Embryonic facial prominence (tissue), 1 donor: ENCODE data around the gene AFDN.
"Not testable (repeated sequence)": the region's sequence is repeated elsewhere in the genome, so short reads cannot be mapped to it uniquely, and the experiment has no call there.

Source experiments
- DNase-seq: peaks from one replicate; pipeline ENCODE4 v3.0.0-alpha.2; 2016; ENCODE audit errors: extremely low spot score

Gene AFDN

DNA sequence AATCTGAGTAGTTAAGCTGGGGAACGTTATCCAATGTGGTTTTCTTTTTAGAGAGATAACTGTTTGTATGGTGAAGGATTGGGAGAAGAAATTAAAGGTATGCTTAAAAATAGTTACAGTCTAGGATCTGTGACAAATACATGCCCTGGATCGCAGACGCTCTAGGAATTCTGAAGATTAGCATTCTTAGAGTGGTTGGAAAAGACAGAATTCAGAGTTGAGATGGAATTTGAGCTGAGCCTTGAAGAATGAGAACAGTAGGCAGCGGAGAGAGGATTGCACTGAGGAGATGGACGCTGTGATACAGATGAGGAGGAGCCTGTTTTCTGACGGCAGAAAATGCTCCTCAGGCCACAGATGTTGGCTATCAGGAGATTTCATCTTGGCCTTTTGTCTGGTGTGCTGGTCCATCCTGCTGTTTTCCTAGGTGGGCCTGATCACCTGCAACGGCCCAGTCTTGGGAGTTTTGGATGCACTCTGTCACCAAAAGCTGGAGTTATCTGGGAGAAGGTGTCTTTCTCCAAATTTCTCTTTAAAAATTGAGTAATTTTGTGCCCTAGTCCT, 122.5 kb downstream of the AFDN start:
- no peak for DNase-seq

DNA sequence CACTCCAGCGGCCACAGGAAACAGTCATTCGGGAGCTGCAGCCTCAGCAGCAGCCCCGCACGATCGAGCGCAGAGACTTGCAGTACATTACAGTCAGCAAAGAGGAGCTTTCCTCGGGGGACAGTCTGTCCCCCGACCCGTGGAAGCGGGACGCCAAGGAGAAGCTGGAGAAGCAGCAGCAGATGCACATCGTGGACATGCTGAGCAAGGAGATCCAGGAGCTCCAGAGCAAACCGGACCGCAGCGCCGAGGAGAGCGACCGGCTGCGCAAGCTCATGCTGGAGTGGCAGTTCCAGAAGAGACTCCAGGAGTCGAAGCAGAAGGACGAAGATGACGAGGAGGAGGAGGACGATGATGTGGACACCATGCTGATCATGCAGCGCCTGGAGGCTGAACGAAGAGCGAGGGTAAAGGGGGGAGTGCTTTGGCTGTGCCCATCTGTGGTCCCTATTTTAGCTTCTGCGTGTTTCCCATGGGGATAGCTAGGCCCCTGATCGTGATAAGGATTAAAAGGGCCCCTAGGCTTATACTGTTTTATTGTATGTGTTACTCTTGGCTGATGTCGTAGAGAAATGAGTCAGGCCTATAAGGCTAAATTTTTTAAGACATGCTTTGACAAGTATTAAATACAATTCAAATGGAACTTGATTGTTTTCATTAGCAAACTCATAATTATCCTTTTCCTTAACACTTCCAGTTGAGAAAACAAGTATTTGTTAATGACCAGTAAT, 125.2 kb downstream of the AFDN start:
- DNase-seq: no peak

- DNase-seq: no peak
Observed at GRCh38 chr6:167952512-167952859, 125.8 kb downstream of the AFDN start.

DNA sequence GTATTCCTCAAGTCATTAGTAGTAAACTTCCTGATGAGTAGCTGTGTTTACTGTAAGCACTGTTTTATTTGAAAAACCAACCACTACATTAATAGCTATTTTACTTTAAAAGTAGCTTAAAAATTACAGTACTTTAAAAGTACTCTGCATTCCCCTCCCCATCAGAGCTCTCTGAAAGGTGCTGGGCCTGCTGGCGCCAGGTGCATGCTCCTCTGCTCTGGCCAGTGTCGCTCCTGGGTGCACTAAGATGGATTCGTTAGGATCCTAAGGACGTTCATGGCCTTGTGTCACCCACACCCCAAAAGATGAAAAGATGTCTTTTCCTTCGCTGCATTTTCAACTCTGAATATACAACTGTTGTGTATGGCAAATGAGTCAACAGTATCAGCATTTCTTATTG, 126.8 kb downstream of the AFDN start:
- no peak for DNase-seq

- DNase-seq: no peak
Observed at GRCh38 chr6:167954151-167954550, 127.4 kb downstream of the AFDN start.

- no peak for DNase-seq
Observed at GRCh38 chr6:167956491-167956890, 129.8 kb downstream of the AFDN start.

DNA sequence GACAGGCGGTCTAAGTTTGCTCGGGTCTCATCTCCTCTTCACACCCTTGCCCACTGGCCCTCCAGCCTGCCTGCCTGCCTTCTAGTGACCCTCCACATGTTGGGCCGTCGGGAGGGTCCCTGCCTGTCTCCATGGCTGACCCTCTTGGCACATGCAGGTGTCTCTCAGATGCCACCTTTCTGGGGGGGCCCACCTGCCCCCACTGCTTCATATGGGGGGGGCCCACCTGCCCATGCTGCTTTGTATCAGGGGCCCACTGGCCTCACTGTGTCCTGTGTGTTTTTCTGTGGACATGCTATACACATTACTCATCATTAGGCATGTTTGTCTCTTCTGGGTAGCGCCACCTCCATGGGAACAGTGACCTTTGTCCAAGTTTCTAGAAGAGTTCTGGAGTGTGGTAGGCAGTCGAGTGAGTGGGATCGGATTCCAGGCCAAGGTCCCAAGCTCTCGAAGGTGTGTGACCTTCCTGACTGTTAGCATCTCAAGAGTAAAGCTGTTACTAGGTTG, 130.3 kb downstream of the AFDN start:
- DNase-seq: no peak

DNA sequence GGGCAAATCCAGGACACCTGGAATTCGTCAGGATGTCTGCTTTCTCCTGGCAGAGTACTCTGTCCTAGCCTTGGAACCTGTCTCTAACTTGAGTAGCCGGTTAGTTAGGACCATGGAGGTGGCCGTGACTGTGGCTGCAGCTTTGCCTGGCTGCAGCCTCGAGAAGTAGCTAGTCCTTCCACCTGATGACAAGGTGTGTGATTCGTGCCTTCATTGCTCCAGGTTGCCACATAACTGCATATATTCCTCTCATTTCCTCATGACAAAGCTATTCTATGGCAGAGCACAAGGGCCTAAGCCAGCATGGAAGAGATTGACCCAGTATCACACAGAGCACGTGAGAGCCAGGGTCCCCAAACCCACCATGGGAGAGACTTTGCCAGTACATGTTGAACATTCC, 130.9 kb downstream of the AFDN start:
- no peak for DNase-seq

DNA sequence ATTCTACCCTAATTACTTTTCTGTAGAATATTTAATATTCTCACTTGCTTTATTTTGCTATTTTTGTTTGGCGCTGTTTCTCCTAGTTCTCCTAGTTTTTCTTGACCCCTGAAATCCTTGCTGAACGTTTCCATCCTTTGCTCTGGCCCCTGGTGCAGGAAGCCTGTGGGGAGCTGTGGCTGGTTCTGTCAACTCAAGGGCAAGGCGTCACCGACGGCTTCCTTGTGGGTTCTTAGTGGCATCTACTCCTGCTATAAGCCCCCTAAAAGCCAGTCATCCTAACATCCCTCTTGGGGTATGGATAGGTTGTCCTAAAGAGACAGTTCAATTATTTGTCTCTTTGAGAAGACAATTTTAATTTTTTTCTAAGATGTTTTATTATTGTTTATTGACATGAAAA, 133.9 kb downstream of the AFDN start:
- no peak for DNase-seq

DNA sequence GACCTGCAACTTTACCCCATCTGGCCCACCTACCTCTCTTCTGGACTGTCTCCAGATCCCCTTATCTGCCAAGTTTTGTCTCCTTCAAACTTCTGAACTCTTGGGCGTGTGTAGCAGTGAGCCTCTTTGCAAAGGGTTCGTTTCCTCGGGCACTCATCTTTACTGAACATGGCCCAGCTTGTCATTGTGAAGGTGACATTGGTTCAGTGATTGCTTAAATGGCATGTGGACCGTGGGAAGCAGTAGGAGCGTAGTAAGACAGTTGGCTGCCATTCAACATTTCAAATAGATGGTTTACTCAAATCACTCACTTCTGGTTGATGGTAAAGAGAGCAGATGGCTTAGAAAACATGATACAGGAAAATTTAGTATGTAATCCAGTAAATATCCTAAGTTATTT, 136.0 kb downstream of the AFDN start:
- no peak for DNase-seq

DNA sequence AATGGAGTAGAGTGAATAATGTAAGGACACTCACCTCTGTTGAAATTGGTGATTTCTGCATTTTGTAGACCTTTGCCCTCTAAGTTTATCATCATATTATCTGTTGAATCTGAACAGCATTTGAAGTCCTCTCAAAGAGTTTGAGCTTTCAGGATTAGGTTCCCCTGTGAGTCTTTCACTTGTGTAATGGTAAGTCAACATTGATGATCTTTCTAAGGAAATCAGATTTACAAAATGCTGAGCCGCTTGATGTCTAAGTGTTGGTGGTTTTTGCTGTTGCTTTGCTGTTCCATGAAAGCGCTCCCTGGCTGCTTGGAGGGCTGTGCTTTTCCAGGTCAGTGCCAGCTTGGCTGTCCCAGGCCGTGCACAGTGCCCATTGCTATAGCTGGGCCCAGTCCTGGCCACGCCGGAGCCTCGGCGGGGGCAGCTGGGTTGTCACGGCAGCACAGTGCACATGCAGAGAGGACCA, 136.9 kb downstream of the AFDN start:
- DNase-seq: no peak

GRCh38 chr6:167965592-167966539, 139.2 kb downstream of the AFDN start:
- no peak for DNase-seq

GRCh38 chr6:167966540-167966905, 139.8 kb downstream of the AFDN start:
- DNase-seq: no peak

DNA sequence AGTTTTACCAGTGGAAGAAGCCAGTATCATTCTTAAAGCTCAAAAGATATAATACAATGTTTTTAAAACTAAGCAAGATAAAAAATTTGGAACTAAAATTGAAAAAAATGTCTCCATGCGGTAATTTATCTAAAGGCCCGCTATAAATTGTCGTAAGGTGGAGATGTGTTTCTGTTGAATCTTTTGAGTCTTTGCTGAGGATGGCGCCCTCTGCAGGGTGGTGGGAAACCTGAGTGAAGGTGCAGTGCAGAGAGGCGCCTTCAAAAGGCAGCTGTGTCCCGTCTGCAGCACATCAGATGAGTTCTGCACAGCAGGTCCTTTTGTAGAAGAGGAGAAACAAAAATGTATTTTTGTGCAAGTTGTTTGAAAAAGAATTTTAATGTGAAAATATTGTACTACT, 141.4 kb downstream of the AFDN start:
- DNase-seq: no peak

GRCh38 chr6:167970230-167970629, 143.5 kb downstream of the AFDN start:
- no peak for DNase-seq

DNA sequence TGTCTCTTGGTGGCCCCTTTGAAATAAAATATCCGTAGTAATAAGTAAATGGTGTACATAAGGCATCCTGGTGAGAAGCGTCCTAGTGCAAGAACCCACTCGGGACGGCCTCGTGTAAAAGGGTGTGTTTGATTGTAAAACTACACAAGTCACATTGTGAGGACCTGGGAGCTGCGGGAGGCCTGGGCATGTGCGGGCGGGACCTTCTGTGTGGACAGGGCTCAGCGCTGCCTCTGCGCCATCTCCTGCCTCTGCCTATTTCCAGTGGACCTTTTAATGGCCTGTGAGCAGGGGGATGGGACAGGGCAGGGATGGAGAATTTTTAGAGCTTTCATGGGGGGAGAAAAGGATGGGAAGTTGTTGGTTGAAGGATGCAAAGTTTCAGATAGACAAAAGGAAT, 145.5 kb downstream of the AFDN start:
- no peak for DNase-seq

- no peak for DNase-seq
Observed at GRCh38 chr6:167973148-167973885, 146.6 kb downstream of the AFDN start.

DNA sequence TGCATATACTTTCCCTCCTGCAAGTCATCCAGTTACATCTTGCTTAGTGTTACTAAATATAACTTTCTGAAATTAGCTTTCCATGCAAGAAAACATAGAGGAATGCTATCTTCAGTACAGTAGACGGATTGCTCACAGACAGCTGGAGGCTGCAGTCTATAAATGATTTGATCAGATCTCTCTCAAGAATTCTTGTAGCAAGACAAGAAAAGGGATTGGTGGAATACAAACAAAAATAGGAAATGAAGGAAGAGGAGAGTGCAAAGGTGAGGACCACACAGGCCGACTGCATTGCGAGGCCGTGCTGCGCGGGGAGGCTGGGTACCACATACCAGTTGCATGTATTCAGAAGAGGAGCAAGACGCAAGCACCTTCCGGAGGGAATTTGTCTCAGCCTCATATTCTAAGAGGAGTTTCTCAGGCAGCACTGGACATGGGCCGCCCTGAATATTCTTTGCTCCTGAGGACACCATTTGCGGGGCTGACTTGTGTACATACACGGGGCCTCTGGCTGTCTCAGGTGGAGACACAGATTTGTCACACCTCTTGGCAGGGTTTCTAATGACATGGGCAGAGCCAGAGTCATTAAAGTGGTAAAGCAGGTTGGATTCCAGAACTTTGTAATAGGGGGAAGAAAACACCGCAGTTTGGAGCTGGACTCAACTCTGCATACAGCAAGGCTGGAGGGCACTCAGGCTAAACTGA, 148.1 kb downstream of the AFDN start:
- DNase-seq: no peak

DNA sequence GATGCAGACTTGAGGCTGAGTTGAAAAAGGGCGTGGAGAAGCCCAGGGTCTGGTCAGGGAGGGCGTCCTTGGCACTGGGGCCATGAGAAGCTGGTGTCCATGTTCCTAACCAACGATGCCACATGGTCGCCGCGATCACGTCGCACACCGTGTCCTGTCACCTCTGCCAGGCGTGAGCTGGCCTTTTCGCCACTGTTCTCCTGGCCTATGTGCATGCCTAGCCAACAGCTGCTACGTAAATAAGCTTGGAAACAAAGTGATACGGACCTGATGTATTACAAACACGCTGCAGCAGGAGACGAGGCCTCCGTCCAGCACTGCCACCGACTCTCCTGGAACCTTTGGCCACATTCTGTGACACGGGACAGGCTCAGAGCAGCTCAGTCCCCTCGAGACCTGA, 148.7 kb downstream of the AFDN start:
- no peak for DNase-seq

DNA sequence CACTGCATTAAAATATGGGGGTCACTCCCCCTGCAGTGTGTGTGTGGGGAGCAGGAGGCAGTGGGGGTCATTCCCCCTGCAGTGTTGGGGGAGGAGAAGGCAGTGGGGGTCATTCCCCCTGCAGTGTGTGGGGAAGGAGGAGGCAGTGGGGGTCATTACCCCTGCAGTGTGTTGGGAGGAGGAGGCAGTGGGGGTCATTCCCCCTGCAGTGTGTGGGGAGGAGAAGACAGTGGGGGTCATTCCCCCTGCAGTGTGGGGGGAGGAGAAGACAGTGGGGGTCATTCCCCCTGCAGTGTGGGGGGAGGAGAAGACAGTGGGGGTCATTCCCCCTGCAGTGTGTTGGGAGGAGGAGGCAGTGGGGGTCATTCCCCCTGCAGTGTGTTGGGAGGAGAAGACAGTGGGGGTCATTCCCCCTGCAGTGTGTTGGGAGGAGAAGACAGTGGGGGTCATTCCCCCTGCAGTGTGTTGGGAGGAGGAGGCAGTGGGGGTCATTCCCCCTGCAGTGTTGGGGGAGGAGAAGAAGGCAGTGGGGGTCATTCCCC, 149.5 kb downstream of the AFDN start:
- not testable (repeated sequence) for DNase-seq

- DNase-seq: no peak
Observed at GRCh38 chr6:167976708-167977107, 150.0 kb downstream of the AFDN start.
